Measurements from ENCODE around the gene TOMM7. TPM values are rescaled to one million over a fixed set of nuclear protein-coding genes. Genes with fewer than 3 reads are reported as not detected.

The TOMM7 gene
- total RNA-seq, 2 donors from 2014 or later, result 335 to 356 TPM

DNA sequence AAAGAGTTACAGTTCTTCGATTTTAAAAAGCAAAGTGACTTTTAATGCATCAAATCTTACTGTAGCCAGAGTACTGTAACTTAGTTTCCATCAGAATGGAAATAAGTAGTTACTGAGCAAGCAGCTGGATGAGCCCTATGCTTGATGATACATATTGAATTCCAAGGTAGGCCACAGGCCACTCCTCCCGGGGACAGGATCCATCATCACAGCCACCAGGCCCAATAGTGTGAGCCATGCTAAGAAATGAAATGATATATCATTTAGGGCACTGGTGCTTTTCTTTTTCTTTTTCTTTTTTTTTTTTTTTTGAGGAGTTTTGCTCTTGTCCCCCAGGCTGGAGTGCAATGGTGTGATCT is 42.9 kb upstream of the TOMM7 start:
- Mint-ChIP-seq H3K4me1 (peaks cover 8% of the 10 kb centered on the region), H3K4me3 (no peak overlapping the region), H3K36me3 (ENCODE audit: low read depth) (peaks cover 56% of the 10 kb centered on the region), H3K27ac (peak overlapping the region; percentile 85), H3K27me3 (ENCODE audit: insufficient read depth) (no peaks in the 10 kb centered on the region), H3K9me3 (peaks cover 3% of the 10 kb centered on the region)
- Histone ChIP-seq H3K27me3 (ENCODE audit: control insufficient read depth, insufficient read depth, low read length, poor library complexity, severe bottlenecking) (no peaks in the 10 kb centered on the region), H3K27ac (ENCODE audit: low read depth, low read length) (no peak overlapping the region), H3K9me3 (ENCODE audit: control insufficient read depth, low read length) (no peaks in the 10 kb centered on the region), H3K36me3 (ENCODE audit: control insufficient read depth, insufficient read depth, low read length) (peaks cover 13% of the 10 kb centered on the region), H3K4me3 (ENCODE audit: low read length) (no peak overlapping the region), H3K9ac (ENCODE audit: extremely low read depth, low read length, poor library complexity, severe bottlenecking) (no peak overlapping the region), H3K4me1 (ENCODE audit: control insufficient read depth, insufficient read depth, low read length) (peaks cover 4% of the 10 kb centered on the region)
- 60 to 76% methylated on average over 1 to 2 of the region's 2 CpGs for WGBS, 2 experiments (ENCODE audit: insufficient coverage in 1 of 2, insufficient read length in 1 of 2)
- TF ChIP-seq, protein P1, sequence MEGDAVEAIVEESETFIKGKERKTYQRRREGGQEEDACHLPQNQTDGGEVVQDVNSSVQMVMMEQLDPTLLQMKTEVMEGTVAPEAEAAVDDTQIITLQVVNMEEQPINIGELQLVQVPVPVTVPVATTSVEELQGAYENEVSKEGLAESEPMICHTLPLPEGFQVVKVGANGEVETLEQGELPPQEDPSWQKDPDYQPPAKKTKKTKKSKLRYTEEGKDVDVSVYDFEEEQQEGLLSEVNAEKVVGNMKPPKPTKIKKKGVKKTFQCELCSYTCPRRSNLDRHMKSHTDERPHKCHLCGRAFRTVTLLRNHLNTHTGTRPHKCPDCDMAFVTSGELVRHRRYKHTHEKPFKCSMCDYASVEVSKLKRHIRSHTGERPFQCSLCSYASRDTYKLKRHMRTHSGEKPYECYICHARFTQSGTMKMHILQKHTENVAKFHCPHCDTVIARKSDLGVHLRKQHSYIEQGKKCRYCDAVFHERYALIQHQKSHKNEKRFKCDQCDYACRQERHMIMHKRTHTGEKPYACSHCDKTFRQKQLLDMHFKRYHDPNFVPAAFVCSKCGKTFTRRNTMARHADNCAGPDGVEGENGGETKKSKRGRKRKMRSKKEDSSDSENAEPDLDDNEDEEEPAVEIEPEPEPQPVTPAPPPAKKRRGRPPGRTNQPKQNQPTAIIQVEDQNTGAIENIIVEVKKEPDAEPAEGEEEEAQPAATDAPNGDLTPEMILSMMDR (conservative IDR thresholded peaks at IDR 0.05), result no peak
- DNase-seq, result no peak

DNA sequence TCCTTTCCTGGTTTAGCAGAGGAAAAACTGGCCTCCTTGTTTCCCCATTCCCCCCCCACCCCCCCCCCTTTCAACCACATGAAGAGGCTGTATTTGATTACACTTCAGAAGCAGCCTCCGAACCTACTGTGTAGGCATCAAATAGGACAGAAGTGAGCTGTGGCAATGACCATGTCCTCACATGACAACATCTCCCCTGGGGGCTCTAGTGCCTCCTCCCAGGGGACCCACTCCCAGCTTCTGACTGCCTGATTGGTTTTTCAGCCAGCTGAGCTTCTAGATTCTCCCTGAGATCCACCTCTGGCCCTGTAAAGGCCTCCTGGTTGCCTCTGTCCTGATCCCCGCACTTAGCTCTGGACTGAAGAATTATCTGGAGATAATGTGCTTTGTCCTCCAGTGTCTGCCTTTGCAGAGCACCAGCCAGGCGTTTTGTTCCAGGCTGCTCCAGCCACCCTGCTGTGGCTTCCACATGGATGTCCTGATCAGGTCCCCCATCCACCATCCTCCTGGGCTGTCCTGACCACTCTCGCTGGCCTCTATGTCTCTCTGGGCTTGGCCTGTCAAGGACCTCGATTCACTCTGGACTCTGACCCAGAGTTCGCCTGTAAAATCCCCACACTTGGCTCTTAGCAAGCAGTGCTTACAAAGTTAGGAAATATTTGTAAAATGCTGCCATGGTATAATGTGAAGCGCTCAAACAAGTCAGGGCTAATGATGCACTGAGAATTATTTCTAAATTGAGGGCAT is 42.4 kb upstream of the TOMM7 start:
- Histone ChIP-seq H3K9ac (ENCODE audit: extremely low read depth, low read length, poor library complexity, severe bottlenecking) (no peak overlapping the region), H3K27ac (ENCODE audit: low read depth, low read length) (no peak overlapping the region), H3K4me3 (ENCODE audit: low read length) (no peak overlapping the region), H3K27me3 (ENCODE audit: control insufficient read depth, insufficient read depth, low read length, poor library complexity, severe bottlenecking) (no peaks in the 10 kb centered on the region), H3K9me3 (ENCODE audit: control insufficient read depth, low read length) (no peaks in the 10 kb centered on the region), H3K36me3 (ENCODE audit: control insufficient read depth, insufficient read depth, low read length) (peaks cover 19% of the 10 kb centered on the region), H3K4me1 (ENCODE audit: control insufficient read depth, insufficient read depth, low read length) (peaks cover 4% of the 10 kb centered on the region)
- peaks cover 13% of the 10 kb centered on the region for H3K4me1 Mint-ChIP-seq
- H3K4me3 Mint-ChIP-seq, result no peak overlapping the region
- 84 to 89% methylated on average over 2 to 7 of the region's 7 CpGs for WGBS, 2 experiments (ENCODE audit: insufficient coverage in 1 of 2, insufficient read length in 1 of 2)
- H3K9me3 Mint-ChIP-seq, result peaks cover under 1% of the 10 kb centered on the region
- H3K27me3 Mint-ChIP-seq (ENCODE audit: insufficient read depth), result no peaks in the 10 kb centered on the region
- peak; percentile 70 for DNase-seq
- peaks cover 56% of the 10 kb centered on the region for H3K36me3 Mint-ChIP-seq (ENCODE audit: low read depth)
- TF ChIP-seq, protein P1 (conservative IDR thresholded peaks at IDR 0.05), result no peak
- H3K27ac Mint-ChIP-seq, result peak overlapping the region; percentile 85

DNA sequence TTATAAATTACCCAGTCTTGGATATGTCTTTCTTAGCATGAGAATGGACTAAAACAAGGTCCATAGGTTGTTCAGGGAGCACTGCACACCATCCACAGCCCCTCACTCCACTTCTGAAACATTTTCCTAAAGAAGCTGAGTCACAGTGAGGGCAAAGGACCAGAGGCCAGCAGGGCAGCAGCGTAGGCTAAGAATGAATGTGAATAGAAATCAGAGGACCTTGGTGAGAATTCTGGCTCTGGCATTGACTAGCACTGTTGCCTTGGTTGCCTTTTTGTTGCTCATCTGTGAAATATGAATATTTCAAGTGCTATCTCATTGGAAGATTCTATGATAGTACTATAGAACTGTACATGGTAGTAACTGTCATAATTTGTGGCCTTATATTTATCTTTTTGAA is 41.7 kb upstream of the TOMM7 start:
- Histone ChIP-seq H3K36me3 (ENCODE audit: control insufficient read depth, insufficient read depth, low read length) (peaks cover 26% of the 10 kb centered on the region), H3K4me3 (ENCODE audit: low read length) (no peak overlapping the region), H3K9ac (ENCODE audit: extremely low read depth, low read length, poor library complexity, severe bottlenecking) (no peak overlapping the region), H3K27ac (ENCODE audit: low read depth, low read length) (no peak overlapping the region), H3K4me1 (ENCODE audit: control insufficient read depth, insufficient read depth, low read length) (peaks cover 4% of the 10 kb centered on the region), H3K9me3 (ENCODE audit: control insufficient read depth, low read length) (no peaks in the 10 kb centered on the region), H3K27me3 (ENCODE audit: control insufficient read depth, insufficient read depth, low read length, poor library complexity, severe bottlenecking) (no peaks in the 10 kb centered on the region)
- Mint-ChIP-seq H3K4me3 (no peak overlapping the region), H3K4me1 (peaks cover 18% of the 10 kb centered on the region), H3K36me3 (ENCODE audit: low read depth) (peaks cover 57% of the 10 kb centered on the region), H3K9me3 (no peaks in the 10 kb centered on the region), H3K27me3 (ENCODE audit: insufficient read depth) (no peaks in the 10 kb centered on the region), H3K27ac (peak overlapping the region; percentile 59)
- no peak for DNase-seq
- TF ChIP-seq, protein P1 (conservative IDR thresholded peaks at IDR 0.05), result no peak
- WGBS, 2 experiments (ENCODE audit: insufficient coverage in 1 of 2, insufficient read length in 1 of 2), result 80 to 94% methylated on average over 1 of the region's 1 CpG
